Suprapubic skin (tissue), 3 donors: ENCODE results near the gene PIK3R1.

ENCODE experiments used
- EP300 ChIP-seq: sonication (generic); formaldehyde crosslinking; IDR thresholded peaks from one replicate; pipeline ENCODE4 v1.6.1; 2017; ENCODE audit warnings: antibody characterized with exemption
- POLR2A ChIP-seq, 2 donors: fragments of 450-650 bp; IDR thresholded peaks; one replicate each; pipeline ENCODE4 v1.6.1; 2017; ENCODE audit warnings: antibody characterized with exemption in 2 of 2, mild to moderate bottlenecking in 2 of 2, moderate library complexity in 2 of 2
- TF ChIP-seq, protein P1 (sequence below), 2 donors: fragments of 200-600 bp in 1 of 2; fragments of 450-650 bp in 1 of 2; sonication (generic) in 1 of 2; IDR thresholded peaks; one replicate each; pipeline ENCODE4 v1.5.1; 2016 to 2019; ENCODE audit warnings: antibody characterized with exemption in 2 of 2, mild to moderate bottlenecking in 1 of 2, moderate library complexity in 1 of 2

DNA sequence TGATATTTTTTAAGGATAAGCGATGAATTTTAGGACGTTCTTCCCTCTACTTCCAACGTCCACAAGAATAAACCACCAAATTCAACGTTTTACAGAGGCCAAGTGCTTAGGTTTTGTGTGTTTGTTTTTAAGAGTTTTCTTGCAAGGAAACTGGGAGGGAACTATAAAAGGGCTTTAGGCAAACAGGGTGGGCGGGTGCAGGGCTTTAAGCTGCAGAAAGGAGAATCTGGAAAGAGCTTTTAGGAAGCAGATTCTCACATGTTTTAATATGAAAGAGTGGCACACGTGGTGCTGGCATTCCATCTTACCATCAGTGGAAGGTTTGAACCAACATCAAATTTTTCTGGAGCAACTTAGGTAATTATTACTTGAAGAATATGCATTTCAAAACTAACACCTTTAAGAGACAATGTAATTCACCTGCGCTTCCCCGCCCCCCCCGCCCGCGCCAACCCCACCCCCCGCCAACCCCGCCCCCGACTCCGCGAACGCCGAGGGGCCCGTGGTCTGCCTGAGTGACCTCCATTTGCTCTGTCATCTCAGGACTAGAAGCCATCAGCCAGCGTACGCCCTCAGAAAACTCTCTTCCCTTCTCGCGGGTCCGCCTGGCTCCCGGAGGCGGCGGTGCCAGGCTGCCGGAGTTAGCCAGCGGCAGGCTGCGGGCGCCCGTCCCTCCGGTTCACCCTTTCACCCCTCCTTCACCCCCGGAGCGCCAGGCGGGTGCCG lies 911 bp upstream of the PIK3R1 start:
- TF ChIP-seq, protein P1, sequence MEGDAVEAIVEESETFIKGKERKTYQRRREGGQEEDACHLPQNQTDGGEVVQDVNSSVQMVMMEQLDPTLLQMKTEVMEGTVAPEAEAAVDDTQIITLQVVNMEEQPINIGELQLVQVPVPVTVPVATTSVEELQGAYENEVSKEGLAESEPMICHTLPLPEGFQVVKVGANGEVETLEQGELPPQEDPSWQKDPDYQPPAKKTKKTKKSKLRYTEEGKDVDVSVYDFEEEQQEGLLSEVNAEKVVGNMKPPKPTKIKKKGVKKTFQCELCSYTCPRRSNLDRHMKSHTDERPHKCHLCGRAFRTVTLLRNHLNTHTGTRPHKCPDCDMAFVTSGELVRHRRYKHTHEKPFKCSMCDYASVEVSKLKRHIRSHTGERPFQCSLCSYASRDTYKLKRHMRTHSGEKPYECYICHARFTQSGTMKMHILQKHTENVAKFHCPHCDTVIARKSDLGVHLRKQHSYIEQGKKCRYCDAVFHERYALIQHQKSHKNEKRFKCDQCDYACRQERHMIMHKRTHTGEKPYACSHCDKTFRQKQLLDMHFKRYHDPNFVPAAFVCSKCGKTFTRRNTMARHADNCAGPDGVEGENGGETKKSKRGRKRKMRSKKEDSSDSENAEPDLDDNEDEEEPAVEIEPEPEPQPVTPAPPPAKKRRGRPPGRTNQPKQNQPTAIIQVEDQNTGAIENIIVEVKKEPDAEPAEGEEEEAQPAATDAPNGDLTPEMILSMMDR (IDR thresholded peaks at IDR 0.05) = no peak
- no peak for TF ChIP-seq POLR2A (IDR thresholded peaks at IDR 0.05)
- TF ChIP-seq EP300 = no peak
